ENCODE results near the gene ZDHHC11B. TPM values are rescaled to one million over a fixed set of nuclear protein-coding genes. Genes with fewer than 3 reads are reported as not detected.
A peak's percentile ranks its signal among the peaks of the same experiment; 100 is the strongest.
"Not testable (repeated sequence)": the region's sequence is repeated elsewhere in the genome, so short reads cannot be mapped to it uniquely, and the experiment has no call there.

Gene ZDHHC11B
- total RNA-seq, 4 donors from 2014 or later: 0.24 to 1.2 (median 0.71) TPM

DNA sequence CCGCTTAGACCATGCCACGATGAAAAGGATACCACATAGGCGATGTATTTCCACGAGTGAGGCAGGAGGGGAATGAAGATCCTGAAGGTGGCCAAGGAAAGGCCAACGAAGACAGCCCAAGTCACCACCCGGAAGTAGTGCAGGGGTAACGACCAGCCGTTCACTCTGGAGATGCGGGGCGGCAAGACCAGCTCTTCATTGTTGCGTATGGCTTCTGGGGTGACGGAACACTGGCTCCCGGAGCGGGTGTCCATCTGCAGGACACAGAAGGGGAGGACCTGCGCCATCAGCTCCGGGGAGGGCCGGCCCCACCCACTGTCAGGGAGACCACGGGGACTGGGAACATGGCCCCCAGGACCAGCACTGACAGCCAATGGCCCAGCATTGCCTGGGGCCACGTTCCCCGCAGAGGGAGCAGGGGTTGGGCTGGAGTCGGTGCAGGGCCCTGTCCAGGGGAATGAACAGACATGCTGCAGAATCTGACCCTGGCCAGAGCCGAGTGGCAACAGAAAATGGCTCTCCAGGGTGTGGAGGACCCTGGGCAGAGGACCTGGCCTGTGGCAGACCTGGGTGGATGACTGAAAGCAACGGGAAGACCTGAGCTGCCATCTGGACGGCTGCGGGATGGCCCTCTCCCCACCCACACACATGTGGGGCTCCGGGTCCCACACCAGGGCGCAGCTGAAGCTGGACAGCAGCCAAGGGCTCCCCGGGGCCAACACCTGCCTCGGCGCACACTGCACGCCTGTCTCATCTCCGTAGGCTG, 17.7 kb downstream of the ZDHHC11B start:
- Histone ChIP-seq H3K9me3 (no peaks in the 10 kb centered on the region), H3K27ac (no peak overlapping the region), H3K4me3 (no peak overlapping the region), H3K36me3 (peaks cover 0 to 11% of the 10 kb centered on the region in 2 donors), H3K4me1 (no peaks in the 10 kb centered on the region), H3K27me3 (no peaks in the 10 kb centered on the region)
- in situ Hi-C loops (cut with MboI; ENCODE audit: low sequenced_read_pairs in 4 of 4) (no loop called here), intact Hi-C loops (cut with DNase I; ENCODE audit: low total_unique reads) (no loop called here)
- DNase-seq: peak in 1 of 2 donors; percentile 8
- TF ChIP-seq POLR2A (IDR thresholded peaks at IDR 0.05): no peak
- TF ChIP-seq, protein P1, sequence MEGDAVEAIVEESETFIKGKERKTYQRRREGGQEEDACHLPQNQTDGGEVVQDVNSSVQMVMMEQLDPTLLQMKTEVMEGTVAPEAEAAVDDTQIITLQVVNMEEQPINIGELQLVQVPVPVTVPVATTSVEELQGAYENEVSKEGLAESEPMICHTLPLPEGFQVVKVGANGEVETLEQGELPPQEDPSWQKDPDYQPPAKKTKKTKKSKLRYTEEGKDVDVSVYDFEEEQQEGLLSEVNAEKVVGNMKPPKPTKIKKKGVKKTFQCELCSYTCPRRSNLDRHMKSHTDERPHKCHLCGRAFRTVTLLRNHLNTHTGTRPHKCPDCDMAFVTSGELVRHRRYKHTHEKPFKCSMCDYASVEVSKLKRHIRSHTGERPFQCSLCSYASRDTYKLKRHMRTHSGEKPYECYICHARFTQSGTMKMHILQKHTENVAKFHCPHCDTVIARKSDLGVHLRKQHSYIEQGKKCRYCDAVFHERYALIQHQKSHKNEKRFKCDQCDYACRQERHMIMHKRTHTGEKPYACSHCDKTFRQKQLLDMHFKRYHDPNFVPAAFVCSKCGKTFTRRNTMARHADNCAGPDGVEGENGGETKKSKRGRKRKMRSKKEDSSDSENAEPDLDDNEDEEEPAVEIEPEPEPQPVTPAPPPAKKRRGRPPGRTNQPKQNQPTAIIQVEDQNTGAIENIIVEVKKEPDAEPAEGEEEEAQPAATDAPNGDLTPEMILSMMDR (IDR thresholded peaks at IDR 0.05 in 4 of 5, conservative IDR thresholded peaks at IDR 0.05 in 1 of 5): no peak
- ATAC-seq: no peak

DNA sequence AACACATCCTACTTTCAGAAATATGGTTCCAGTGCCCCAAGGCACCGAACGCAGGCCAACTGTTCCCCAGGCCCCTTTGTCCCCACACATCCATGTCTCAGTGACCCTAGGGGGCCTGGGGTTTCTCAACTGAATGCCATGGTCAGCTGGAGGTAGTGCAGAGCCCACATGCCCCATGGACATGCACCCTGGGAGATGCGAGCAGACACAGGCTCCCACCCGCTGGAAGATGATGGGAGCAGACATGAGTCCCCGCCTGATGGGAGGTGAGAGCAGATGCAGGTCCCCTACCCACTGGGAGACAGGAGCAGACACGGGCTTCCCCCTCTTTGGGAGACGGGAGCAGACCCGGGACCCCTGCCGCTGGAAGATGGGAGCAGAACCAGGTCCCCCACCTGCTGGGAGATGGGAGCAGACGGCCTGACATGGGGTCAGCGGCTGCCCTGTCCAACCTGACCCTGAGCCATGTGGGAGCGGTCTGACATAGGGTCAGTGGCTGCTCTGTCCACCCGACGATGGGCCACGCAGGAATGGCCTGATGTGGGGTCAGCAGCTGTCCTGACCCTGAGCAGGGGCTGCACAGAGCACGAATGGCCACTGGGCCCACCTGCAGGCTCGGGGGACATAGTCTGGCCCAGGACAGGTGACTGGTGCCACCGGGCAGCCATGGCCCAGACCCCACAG, 18.4 kb downstream of the ZDHHC11B start:
- in situ Hi-C loops (cut with MboI; ENCODE audit: low sequenced_read_pairs in 4 of 4): no loop called here
- Histone ChIP-seq H3K36me3 (peaks cover 0 to 11% of the 10 kb centered on the region in 2 donors), H3K9me3 (no peaks in the 10 kb centered on the region), H3K4me1 (no peaks in the 10 kb centered on the region), H3K27ac (no peak overlapping the region), H3K4me3 (no peak overlapping the region), H3K27me3 (no peaks in the 10 kb centered on the region)
- intact Hi-C loops (cut with DNase I; ENCODE audit: low total_unique reads): no loop called here
- TF ChIP-seq, protein P1 (IDR thresholded peaks at IDR 0.05 in 4 of 5, conservative IDR thresholded peaks at IDR 0.05 in 1 of 5): no peak
- TF ChIP-seq POLR2A (IDR thresholded peaks at IDR 0.05): no peak
- DNase-seq (peak in 1 of 2 donors; percentile 11), ATAC-seq (no peak)

DNA sequence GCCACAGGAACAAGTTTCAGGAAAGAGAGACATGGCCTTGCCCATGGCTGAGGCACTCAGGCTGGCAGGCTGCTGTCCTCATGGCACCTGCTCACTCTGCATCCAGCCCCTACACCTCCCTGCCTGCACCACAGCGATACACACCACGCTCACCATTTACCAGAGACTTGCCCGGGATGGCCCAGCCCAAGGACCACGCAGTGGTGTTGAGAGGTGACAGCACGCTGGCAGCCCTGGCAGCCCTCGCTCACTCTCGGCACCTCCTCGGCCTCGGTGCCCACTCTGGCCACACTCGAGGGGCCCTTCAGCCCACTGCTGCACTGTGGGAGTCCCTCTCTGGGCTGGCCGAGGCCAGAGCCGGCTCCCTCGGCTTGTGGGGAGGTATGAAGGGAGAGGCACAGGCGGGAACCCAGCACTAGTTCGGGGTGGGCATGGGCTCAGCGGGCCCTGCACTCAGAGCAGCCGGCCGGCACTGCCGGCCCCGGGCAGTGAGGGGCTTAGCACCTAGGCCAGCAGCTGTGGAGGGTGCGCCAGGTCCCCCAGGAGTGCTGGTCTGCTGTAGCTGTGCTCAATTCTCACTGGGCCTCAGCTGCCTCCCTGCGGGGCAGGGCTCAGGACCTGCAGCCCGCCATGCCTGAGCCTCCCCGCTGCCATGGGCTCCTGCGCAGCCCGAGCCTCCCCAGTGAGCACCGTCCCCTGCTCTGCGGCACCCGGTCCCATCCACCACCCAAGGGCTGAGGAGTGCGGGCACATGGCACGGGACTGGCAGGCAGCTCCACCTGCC, 20.3 kb downstream of the ZDHHC11B start:
- TF ChIP-seq, protein P1 (IDR thresholded peaks at IDR 0.05 in 4 of 5, conservative IDR thresholded peaks at IDR 0.05 in 1 of 5): no peak
- no peak for TF ChIP-seq POLR2A (IDR thresholded peaks at IDR 0.05)
- H3K9me3 ChIP-seq: no peaks in the 10 kb centered on the region
- intact Hi-C loops (cut with DNase I; ENCODE audit: low total_unique reads) (no loop called here), in situ Hi-C loops (cut with MboI; ENCODE audit: low sequenced_read_pairs in 4 of 4) (no loop called here)
- peaks cover 0 to 11% of the 10 kb centered on the region in 2 donors for H3K36me3 ChIP-seq
- ATAC-seq (no peak), DNase-seq (no peak)
- H3K27ac ChIP-seq: no peak overlapping the region
- peaks cover 3 to 6% of the 10 kb centered on the region in 2 donors for H3K4me1 ChIP-seq
- no peaks in the 10 kb centered on the region for H3K27me3 ChIP-seq
- H3K4me3 ChIP-seq: no peak overlapping the region

DNA sequence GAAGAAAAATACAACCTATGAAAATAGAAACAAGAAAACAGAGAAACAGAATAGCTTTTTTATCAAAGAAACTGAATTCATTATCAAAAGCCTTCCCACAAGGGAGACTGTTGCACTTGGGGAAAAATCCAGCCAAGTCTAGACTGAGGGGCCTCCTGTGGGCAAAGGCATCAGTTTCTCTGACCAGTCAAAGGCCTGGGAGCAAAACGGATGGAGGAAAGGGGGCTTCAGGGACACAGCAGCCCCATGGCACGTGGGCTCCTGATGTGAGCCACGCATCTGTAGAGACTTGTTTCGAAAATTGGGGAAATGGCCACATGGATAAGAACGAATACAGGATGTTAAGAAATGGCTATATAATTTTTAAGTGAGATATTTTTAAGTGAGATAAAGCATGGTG, 21.1 kb downstream of the ZDHHC11B start:
- Histone ChIP-seq H3K27me3 (no peaks in the 10 kb centered on the region), H3K36me3 (peaks cover 0 to 11% of the 10 kb centered on the region in 2 donors), H3K4me1 (peaks cover 11 to 14% of the 10 kb centered on the region in 2 donors), H3K4me3 (no peak overlapping the region), H3K27ac (no peak overlapping the region), H3K9me3 (no peaks in the 10 kb centered on the region)
- TF ChIP-seq, protein P1 (IDR thresholded peaks at IDR 0.05 in 4 of 5, conservative IDR thresholded peaks at IDR 0.05 in 1 of 5): no peak
- no peak for TF ChIP-seq POLR2A (IDR thresholded peaks at IDR 0.05)
- in situ Hi-C loops (cut with MboI; ENCODE audit: low sequenced_read_pairs in 4 of 4): no loop called here
- intact Hi-C loops (cut with DNase I; ENCODE audit: low total_unique reads): no loop called here
- ATAC-seq (no peak), DNase-seq (no peak)

DNA sequence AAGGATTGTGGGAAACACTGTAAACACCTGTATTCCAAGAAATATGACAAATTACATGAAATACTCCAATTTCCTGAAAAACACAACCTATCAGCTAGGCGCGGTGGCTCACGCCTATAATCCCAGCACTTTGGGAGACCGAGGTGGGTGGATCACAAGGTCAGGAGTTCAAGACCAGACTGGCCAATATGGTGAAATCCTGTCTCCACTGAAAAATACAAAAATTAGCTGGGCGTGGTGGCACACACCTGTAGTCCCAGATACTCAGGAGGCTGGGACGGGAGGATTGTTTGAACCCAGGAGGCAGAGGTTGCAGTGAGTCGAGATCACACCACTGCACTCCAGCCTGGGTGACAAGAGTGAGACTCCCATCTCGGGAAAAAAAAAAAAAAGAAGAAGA, 21.5 kb downstream of the ZDHHC11B start:
- in situ Hi-C loops (cut with MboI; ENCODE audit: low sequenced_read_pairs in 4 of 4); intact Hi-C loops (cut with DNase I; ENCODE audit: low total_unique reads); H3K4me3 ChIP-seq; H3K9me3 ChIP-seq; H3K27me3 ChIP-seq; H3K27ac ChIP-seq; ATAC-seq: not testable (repeated sequence)
- DNase-seq: peak in 1 of 2 donors; percentile 1
- H3K36me3 ChIP-seq: peaks cover 0 to 11% of the 10 kb centered on the region in 2 donors
- peaks cover 15 to 18% of the 10 kb centered on the region in 2 donors for H3K4me1 ChIP-seq

Measured in gastrocnemius medialis (tissue), 4 donors.